ENCODE measurements around the gene ULK4.

DNA sequence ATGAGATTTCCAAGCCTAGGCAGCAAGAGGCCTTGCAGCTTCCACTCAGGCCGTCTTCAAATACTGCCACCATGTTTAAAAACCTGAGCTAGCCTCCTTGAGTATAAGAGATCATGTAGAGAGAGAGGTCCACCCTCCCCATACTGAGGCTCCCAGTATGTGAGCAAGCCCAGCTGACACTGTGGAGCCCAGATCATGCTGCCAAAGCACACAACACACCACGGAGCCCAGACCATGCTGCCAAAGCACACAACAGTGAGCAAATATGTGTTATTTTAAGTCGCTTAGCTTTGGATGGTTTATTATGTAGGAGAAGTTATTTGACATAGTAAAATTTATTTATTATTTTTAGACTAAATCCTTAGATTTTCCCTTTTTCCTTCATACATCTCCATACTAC lies 428.9 kb downstream of the ULK4 start:
- TF ChIP-seq POLR2A (IDR thresholded peaks at IDR 0.05) (no peak), EP300 (IDR thresholded peaks at IDR 0.05) (no peak), POLR2AphosphoS5 (IDR thresholded peaks at IDR 0.05) (no peak)
- TF ChIP-seq, protein P1, sequence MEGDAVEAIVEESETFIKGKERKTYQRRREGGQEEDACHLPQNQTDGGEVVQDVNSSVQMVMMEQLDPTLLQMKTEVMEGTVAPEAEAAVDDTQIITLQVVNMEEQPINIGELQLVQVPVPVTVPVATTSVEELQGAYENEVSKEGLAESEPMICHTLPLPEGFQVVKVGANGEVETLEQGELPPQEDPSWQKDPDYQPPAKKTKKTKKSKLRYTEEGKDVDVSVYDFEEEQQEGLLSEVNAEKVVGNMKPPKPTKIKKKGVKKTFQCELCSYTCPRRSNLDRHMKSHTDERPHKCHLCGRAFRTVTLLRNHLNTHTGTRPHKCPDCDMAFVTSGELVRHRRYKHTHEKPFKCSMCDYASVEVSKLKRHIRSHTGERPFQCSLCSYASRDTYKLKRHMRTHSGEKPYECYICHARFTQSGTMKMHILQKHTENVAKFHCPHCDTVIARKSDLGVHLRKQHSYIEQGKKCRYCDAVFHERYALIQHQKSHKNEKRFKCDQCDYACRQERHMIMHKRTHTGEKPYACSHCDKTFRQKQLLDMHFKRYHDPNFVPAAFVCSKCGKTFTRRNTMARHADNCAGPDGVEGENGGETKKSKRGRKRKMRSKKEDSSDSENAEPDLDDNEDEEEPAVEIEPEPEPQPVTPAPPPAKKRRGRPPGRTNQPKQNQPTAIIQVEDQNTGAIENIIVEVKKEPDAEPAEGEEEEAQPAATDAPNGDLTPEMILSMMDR (IDR thresholded peaks at IDR 0.05): no peak
